Measurements from ENCODE around the gene RNASET2.
"Not testable (repeated sequence)": the region's sequence is repeated elsewhere in the genome, so short reads cannot be mapped to it uniquely, and the experiment has no call there.

RNASET2 gene

DNA sequence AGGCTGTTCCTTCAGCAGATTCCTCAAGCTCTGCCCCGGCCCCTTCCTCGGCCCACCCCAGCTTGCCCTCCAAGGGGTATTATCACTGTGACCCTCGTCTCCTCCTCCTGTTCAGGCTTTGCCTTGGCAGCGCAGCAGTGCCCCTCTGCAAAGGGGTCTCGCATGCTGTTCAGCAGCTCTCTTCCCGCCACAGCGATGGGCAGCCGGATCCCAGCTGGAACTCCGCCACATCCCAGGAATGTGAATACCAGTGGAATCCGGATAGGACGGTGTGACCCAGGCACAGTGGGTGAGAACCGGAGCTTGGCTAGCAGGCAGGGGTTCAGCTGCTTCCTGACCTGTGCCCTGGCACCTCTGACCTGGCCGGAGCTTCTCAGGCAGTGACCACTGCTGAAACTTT lies 52.9 kb downstream of the RNASET2 start:
- DNase-seq (ENCODE audit: low read depth in 3 of 3): no peak

DNA sequence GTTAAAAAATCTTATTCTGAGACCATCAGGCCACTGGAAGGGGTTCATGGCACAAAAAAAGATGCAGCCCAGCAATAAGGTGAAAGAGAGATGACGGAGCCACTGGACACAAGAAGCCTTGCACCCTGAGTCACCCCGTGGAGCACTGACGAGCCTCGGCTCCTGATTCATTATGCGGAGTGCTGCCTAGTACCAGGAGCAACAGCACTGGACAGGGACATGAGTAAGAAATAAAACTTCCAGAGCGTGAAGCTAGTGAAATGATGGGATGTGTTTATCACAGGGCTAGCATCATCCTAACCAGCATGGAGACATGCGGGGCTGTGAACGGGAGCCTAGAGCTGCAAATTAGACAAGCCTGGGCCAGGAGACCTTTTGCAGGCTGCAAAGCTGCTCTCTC lies 53.3 kb downstream of the RNASET2 start:
- no peak for DNase-seq (ENCODE audit: low read depth in 3 of 3)

DNA sequence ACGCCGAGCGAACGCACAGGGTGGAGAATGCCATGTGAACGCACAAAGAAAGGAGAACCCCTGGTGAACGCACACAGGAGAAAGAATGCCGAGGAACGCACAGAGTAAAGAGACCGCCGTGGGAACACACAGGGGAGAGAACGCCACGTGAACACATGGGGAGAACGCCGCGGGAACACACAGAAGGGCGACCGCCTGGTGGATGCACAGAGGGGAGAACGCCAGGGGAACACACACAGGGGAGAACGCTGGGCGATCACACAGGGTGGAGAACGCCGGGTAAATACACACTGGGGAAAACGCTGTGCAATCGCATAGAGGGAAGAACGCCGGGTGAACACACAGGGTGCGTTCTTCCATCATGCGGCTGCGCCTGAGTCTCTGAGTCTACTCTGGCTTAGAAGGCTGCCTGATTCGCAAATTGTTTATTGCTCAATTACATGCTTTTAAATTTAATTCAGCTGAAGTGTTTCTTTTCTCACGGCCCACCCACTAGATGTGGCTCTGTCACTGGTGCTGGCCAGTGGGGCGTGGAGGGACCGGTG lies 54.1 kb downstream of the RNASET2 start:
- DNase-seq (ENCODE audit: low read depth in 3 of 3): no peak

DNA sequence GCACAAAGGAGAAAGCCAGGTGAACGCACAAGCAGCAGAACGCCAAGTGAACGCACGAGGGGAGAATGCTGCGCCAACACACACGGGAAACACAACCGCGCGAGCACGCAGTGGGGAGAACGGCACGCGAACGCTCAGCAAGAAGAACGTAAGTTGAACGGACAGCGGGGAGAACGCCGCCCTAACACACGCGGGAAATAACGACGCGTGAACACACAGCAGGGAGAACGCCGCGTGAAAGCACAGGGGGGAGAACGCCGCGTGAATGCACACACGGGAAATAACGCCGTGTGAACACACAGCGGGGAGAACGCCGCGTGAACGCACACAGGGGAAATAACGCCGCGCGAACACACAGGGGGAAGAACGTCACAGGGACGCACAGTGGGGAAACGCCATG lies 54.7 kb downstream of the RNASET2 start:
- DNase-seq (ENCODE audit: low read depth in 3 of 3): no peak

DNA sequence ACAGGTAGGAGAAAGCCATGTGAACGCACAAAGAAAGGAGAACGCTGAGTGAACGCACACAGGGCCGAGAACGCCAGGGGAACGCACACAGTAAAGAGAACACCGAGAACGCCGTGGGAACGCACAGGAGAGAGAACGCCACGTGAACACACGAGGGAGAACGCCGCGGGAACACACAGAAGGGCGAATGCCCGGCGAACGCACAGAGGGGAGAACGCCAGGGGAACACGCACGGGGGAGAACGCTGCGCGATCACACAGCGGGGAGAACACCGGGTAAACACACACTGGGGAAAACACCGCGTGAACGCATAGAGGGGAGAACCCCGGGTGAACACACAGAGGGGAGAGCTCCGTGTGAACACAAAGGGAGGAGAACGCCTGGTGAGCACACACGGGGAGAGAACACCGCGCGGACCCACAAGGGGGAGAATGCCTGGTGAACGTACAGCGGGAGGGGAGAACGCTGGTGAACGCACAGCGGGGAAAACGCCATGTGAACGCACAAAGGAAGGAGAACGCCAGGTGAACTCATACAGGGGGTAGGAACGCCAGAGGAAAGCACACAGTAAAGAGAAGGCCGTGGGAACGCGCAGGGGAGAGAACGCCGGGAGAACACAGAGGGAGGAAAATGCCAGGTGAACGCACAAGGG lies 55.3 kb downstream of the RNASET2 start:
- no peak for DNase-seq (ENCODE audit: low read depth in 3 of 3)

DNA sequence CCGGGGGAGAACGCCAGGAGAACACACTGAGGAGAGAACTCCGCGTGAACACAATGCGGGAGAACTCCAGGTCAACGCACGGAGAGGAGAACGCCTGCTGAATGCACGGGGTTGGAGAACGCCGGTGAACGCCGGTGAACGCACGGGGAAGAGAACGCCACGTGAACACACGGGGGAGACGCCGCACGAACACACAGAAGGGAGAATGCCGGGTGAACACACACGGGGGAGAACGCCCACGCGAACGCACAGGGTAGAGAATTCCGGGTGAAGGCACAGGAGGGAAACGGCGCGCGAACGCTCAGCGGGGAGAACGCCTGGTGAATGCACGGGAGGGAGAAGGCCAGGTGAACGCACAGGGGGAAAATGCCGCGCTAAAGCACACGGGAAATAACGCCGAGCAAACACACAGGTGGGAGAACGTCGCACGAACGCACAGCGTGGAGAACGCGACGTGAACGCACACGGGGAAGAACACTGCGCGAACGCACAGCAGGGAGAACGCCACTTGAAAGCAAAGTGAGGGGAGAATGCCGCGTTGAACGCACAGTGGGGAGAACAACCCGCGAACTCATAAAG lies 56.1 kb downstream of the RNASET2 start:
- no peak for DNase-seq (ENCODE audit: low read depth in 3 of 3)

DNA sequence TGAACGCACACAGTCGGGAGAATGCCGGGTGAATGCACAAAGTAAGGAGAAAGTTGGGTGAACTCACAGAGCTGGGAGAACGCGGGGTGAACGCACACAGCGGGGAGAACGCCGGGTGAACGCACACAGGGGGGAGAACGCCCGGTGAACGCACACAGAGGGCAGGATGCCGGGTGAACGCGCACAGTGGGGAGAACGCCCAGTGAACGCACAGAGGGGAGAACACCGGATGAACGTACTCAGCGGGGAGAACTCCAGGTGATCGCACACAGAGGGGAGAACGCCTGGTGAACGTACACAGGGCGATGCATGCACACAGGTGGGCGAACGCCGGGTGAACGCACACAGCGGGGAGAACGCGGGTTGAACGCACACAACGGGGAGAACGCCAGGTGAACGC lies 57.4 kb downstream of the RNASET2 start:
- no peak for DNase-seq (ENCODE audit: low read depth in 3 of 3)

DNA sequence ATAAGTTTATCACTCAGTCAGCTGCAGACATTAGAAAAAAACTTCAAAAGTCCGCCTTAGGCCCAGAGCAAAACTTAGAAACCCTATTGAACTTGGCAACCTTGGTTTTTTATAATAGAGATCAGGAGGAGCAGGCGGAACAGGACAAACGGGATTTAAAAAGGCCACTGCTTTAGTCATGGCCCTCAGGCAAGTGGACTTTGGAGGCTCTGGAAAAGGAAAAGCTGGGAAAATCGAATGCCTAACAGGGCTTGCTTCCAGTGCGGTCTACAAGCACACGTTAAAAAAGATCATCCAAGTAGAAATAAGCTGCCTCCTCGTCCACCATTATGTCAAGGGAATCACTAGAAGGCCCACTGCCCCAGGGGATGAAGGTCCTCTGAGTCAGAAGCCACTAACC lies 61.7 kb downstream of the RNASET2 start:
- DNase-seq (ENCODE audit: low read depth in 3 of 3): not testable (repeated sequence)

DNA sequence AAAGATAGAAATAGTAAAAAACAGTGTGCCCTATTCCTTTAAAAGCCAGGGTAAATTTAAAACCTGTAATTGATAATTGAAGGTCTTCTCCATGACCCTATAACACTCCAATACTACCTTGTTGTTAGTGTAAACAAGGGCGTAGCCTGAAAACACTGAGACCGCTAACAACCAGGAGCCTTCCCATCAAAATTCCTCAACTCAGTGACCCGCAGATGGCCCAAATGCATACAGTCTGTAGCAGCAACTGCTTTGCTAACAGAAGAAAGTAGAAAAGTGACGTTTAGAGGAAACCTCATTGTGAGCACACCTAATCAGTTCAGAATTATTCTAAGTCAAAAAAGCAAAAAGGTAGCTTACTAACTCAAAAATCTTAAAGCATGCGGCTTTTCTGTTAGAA lies 63.9 kb downstream of the RNASET2 start:
- not testable (repeated sequence) for DNase-seq (ENCODE audit: low read depth in 3 of 3)

DNA sequence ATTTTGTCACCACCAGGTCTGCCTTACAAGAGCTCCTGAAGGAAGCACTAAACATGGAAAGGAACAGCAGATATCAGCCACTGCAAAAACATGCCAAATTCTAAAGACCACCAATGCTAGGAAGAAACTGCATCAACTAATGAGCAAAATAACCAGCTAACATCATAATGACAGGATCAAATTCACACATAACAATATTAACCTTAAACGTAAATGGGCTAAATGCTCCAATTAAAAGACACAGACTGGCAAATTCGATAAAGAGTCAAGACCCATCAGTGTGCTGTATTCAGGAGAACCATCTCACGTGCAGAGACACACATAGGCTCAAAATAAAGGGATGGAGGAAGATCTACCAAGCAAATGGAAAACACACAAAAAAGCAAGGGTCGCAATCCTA lies 69.6 kb downstream of the RNASET2 start:
- not testable (repeated sequence) for DNase-seq (ENCODE audit: low read depth in 3 of 3)

DNA sequence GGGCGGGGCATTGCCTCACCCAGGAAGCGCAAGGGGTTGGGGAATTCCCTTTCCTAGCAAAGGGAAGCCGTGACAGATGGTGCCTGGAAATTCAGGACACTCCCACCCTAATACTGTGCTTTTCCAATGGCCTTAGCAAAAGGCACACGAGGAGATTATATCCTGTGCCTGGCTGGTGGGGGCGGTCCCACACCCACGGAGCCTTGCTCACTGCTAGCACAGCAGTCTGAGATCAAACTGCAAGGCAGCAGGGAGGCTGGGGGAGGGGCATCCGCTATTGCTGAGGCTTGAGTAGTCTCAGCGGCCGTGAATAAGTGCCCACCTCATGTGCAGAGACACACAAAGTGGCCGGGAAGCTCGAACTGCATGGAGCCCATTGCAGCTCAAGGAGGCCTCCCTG lies 71.4 kb downstream of the RNASET2 start:
- not testable (repeated sequence) for DNase-seq (ENCODE audit: low read depth in 3 of 3)

DNA sequence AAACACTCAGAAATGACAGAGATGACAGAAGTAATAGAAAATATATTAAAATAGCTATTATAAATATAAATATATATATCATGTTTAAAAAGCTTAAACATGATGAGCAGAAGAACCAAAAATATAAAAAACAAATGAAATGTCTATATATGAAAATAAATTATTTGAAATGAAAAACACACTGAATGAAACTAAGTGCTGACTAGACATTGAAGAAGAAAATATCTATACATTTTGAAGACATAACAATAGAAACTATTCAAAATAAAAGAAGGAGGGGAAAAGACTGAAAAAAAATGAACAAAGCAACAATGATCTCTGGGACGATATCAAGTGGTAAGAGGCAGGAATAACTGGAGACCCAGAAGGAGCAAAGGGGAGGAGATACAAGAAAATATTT lies 76.8 kb downstream of the RNASET2 start:
- DNase-seq (ENCODE audit: low read depth in 3 of 3): no peak
